Endothelial cell of umbilical vein (primary cell): ENCODE measurements around the gene NR2C2. TPM values are rescaled to one million over a fixed set of nuclear protein-coding genes. Genes with fewer than 3 reads are reported as not detected.

Experiments used
- BruUV-seq: library from RNA; stranded (reverse); fragments of 400-500 nt; replicated peaks from 2 replicates; lab custom pipeline; 2021; lab: Mats Ljungman, UMichigan
- CTCF ChIA-PET: fragments of 300-600, 350-600 bp; sonication (Branson Sonifier 250); formaldehyde crosslinking; loops from one replicate; lab custom pipeline; 2021; ENCODE audit warnings: antibody characterized with exemption, inconsistent platforms; lab: Charles Lee
- POLR2A ChIA-PET: fragments of 300-600, 350-600 bp; sonication (Branson Sonifier 250); formaldehyde crosslinking; loops from one replicate; lab custom pipeline; 2021; ENCODE audit warnings: antibody characterized with exemption, inconsistent platforms; lab: Charles Lee
- DNase-seq: peaks from one replicate; pipeline ENCODE4 v3.0.0-alpha.2; 2011; ENCODE audit warnings: low read depth, low spot score
- FAIRE-seq: peaks from 2 replicates; lab custom pipeline; 2011; peaks lifted over from hg19 to GRCh38; lab: Jason Lieb, UNC
- H2AFZ ChIP-seq: 2 replicates; pipeline ENCODE4 v1.6.0; 2012; ENCODE audit warnings: low read depth, low read length, control low read depth, inconsistent platforms
- H3K27ac ChIP-seq: 2 replicates; pipeline ENCODE4 v1.5.1; 2011; ENCODE audit warnings: low read depth, mild to moderate bottlenecking, control low read depth, low read length, moderate library complexity; ENCODE audit not compliant: insufficient read depth
- H3K27me3 ChIP-seq, 2 experiments: 2 replicates each; pipeline versions ENCODE4 v1.6.0 to v1.6.1; 2011; ENCODE audit warnings: low read length in 2 of 2, mixed read lengths in 1 of 2; ENCODE audit not compliant: control insufficient read depth in 2 of 2, insufficient read depth in 2 of 2
- H3K36me3 ChIP-seq, 2 experiments: 2 replicates in 1 of 2; 3 replicates in 1 of 2; pipeline ENCODE4 v1.5.1; 2011; ENCODE audit warnings: low read length in 2 of 2, mild to moderate bottlenecking in 1 of 2, moderate library complexity in 1 of 2; ENCODE audit not compliant: control insufficient read depth in 2 of 2, insufficient read depth in 2 of 2; ENCODE audit errors: extremely low read depth in 1 of 2
- H3K4me1 ChIP-seq: 3 replicates; pipeline ENCODE4 v1.5.1; 2011; ENCODE audit warnings: mild to moderate bottlenecking, low read length; ENCODE audit not compliant: control insufficient read depth, insufficient read depth; ENCODE audit errors: extremely low read depth
- H3K4me2 ChIP-seq: 2 replicates; pipeline ENCODE4 v1.6.1; 2011; ENCODE audit warnings: low read length, control low read depth, mixed read lengths; ENCODE audit not compliant: insufficient read depth
- H3K4me3 ChIP-seq, 3 experiments: fragments of 200-600 bp in 1 of 3; sonication (generic), shearing (Covaris generic) in 1 of 3; replicated peaks in 1 of 3; 2 replicates each; pipeline ENCODE4 v1.5.1; 2011 to 2016; ENCODE audit warnings: control low read depth in 3 of 3, low read length in 3 of 3, mild to moderate bottlenecking in 2 of 3, inconsistent platforms in 1 of 3, low read depth in 1 of 3, moderate library complexity in 1 of 3; ENCODE audit not compliant: insufficient read depth in 1 of 3
- H3K79me2 ChIP-seq: 2 replicates; pipeline ENCODE4 v1.6.0; 2012; ENCODE audit warnings: low read length, inconsistent platforms; ENCODE audit not compliant: control insufficient read depth, insufficient read depth
- H3K9ac ChIP-seq: replicated peaks from 2 replicates; pipeline ENCODE3; 2011; ENCODE audit warnings: low read length, control low read depth; ENCODE audit not compliant: insufficient read depth; ENCODE audit errors: extremely low read depth
- H3K9me1 ChIP-seq: replicated peaks from 3 replicates; pipeline ENCODE4 v1.6.0; 2011; ENCODE audit warnings: mild to moderate bottlenecking, low read length; ENCODE audit not compliant: control insufficient read depth, insufficient read depth; ENCODE audit errors: extremely low read depth
- H3K9me3 ChIP-seq: replicated peaks from 2 replicates; pipeline ENCODE4 v1.5.1; 2012; ENCODE audit warnings: low read length, inconsistent platforms; ENCODE audit not compliant: control insufficient read depth, insufficient read depth
- H4K20me1 ChIP-seq: replicated peaks from 2 replicates; pipeline ENCODE3; 2011; ENCODE audit warnings: mild to moderate bottlenecking, low read length; ENCODE audit not compliant: control insufficient read depth, insufficient read depth; ENCODE audit errors: extremely low read depth
- CTCF ChIP-seq, 2 donors: IDR thresholded peaks; 1 replicate in 1 of 2; 2 replicates in 1 of 2; pipeline ENCODE4 v1.5.1; 2011; ENCODE audit warnings: low read length in 2 of 2, mild to moderate bottlenecking in 2 of 2, moderate library complexity in 2 of 2, control low read depth in 1 of 2, inconsistent platforms in 1 of 2, low read depth in 1 of 2; ENCODE audit not compliant: insufficient read depth in 1 of 2; ENCODE audit errors: extremely low read depth in 1 of 2
- EZH2 ChIP-seq: IDR thresholded peaks from 2 replicates; pipeline ENCODE4 v1.6.1; 2012; ENCODE audit warnings: borderline replicate concordance, low read depth, mild to moderate bottlenecking, moderate library complexity, low read length, inconsistent platforms; ENCODE audit not compliant: severe bottlenecking
- FOS ChIP-seq: IDR thresholded peaks from 2 replicates; pipeline ENCODE4 v1.6.1; 2011; ENCODE audit warnings: mild to moderate bottlenecking, low read length, moderate library complexity, borderline replicate concordance; ENCODE audit not compliant: insufficient read depth
- GATA2 ChIP-seq: IDR thresholded peaks from 2 replicates; pipeline ENCODE4 v1.7.0; 2011; ENCODE audit warnings: low read depth, mild to moderate bottlenecking, moderate library complexity, mixed read lengths, low read length; ENCODE audit not compliant: insufficient read length, insufficient read depth
- JUN ChIP-seq: IDR thresholded peaks from 2 replicates; pipeline ENCODE4 v1.6.1; 2011; ENCODE audit warnings: borderline replicate concordance, low read depth; ENCODE audit not compliant: insufficient read length, insufficient read depth
- MAX ChIP-seq: IDR thresholded peaks from 2 replicates; pipeline ENCODE4 v1.6.1; 2011; ENCODE audit not compliant: insufficient read depth, insufficient read length
- MYC ChIP-seq: IDR thresholded peaks from one replicate; pipeline ENCODE4 v1.6.1; 2011; ENCODE audit warnings: mild to moderate bottlenecking, low read depth, low read length
- POLR2A ChIP-seq: IDR thresholded peaks from 2 replicates; pipeline ENCODE4 v1.6.1; 2012; ENCODE audit warnings: low read depth, mild to moderate bottlenecking, control low read depth, low read length
- POLR2AphosphoS5 ChIP-seq: IDR thresholded peaks from 2 replicates; pipeline ENCODE4 v1.6.1; 2012; ENCODE audit warnings: low read depth, mild to moderate bottlenecking, control low read depth, low read length, moderate library complexity; ENCODE audit not compliant: insufficient read depth
- dilution Hi-C: fragments of 300-500 bp; cut with MboI; formaldehyde crosslinking; loops from one replicate; pipeline ENCODE4 v1.15.0; 2019; ENCODE audit warnings: low sequenced_read_pairs; ENCODE audit not compliant: extremely low pct_ligation_motif_present
- intact Hi-C: fragments of 100-400 bp; cut with micrococcal nuclease; formaldehyde crosslinking; loops from one replicate; pipeline ENCODE4 v1.10.0; 2022
- polyA plus RNA-seq, 4 experiments: library from polyadenylated mRNA; depleted of rRNA in 3 of 4; stranded (reverse) in 3 of 4; unstranded in 1 of 4; fragments of >200 nt; gene quantifications; 2 replicates each; pipeline versions ENCODE4 v1.2.1 to v1.2.3, GENCODE V29; 2011 to 2012; ENCODE audit warnings: missing spikeins in 1 of 4
- total RNA-seq: library from RNA; stranded (reverse); gene quantifications from 2 replicates; pipeline ENCODE4 v1.2.3, GENCODE V29; 2021

Gene NR2C2
- total and polyA plus RNA-seq, 2 donors (not counting 3 experiments of a cell fraction or from before 2014, with no cell fraction given): 20.3 to 59.8 TPM

- H3K4me1 ChIP-seq: no peaks in the 10 kb centered on the region
- FAIRE-seq (no peak), DNase-seq (no peak)
- H3K79me2 ChIP-seq: peaks cover 79% of the 10 kb centered on the region
- no peak overlapping the region for H2AFZ ChIP-seq
- no peak for TF ChIP-seq POLR2A
- TF ChIP-seq POLR2AphosphoS5: no peak
- no peak for TF ChIP-seq GATA2
- TF ChIP-seq JUN: no peak
- TF ChIP-seq EZH2: no peak
- no peak for TF ChIP-seq MAX
- TF ChIP-seq MYC: no peak
- TF ChIP-seq FOS: no peak
- no peak for TF ChIP-seq CTCF (IDR thresholded peaks at IDR 0.05; ENCODE audit: extremely low read depth in 1 of 2, insufficient read depth in 1 of 2, low read depth in 1 of 2, low read length in 2 of 2)
- H3K27ac ChIP-seq: no peak overlapping the region
- ChIA-PET CTCF (no interaction called here), POLR2A (no interaction called here)
- H3K4me2 ChIP-seq: no peak overlapping the region
- intact Hi-C loops: no loop called here
- H3K9ac ChIP-seq: no peak overlapping the region
- dilution Hi-C loops: no loop called here
- no TSS peak for BruUV-seq
- H3K27me3 ChIP-seq: no peaks in the 10 kb centered on the region
- peaks cover 6% of the 10 kb centered on the region for H4K20me1 ChIP-seq
- H3K9me1 ChIP-seq: no peaks in the 10 kb centered on the region
- no peaks in the 10 kb centered on the region for H3K36me3 ChIP-seq
- no peak overlapping the region for H3K4me3 ChIP-seq
- H3K9me3 ChIP-seq: no peaks in the 10 kb centered on the region
These were observed 10.5 kb downstream of the NR2C2 start for GRCh38 chr3:14957925-14958324.
